ENCODE results near the gene MLF2.
A peak's percentile ranks its signal among the peaks of the same experiment; 100 is the strongest.

MLF2 gene

DNA sequence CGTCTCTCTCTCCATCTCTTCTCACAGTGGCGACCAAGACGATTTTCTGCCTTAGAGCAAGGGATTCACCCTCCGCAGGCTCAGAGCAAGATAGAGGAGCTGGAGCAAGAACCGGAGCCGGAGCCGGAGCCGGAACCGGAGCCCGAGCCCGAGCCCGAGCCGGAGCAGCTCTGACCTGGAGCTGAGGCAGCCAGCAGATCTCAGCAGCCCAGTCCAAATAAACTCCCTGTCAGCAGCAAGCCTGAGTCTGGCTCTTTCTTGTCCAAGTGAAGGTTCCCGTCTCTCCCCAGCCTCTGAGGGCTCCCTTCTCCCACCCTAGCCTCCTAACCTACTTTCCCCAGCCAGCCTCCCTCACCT is 25.3 kb upstream of the MLF2 start:
- no peak for DNase-seq

DNA sequence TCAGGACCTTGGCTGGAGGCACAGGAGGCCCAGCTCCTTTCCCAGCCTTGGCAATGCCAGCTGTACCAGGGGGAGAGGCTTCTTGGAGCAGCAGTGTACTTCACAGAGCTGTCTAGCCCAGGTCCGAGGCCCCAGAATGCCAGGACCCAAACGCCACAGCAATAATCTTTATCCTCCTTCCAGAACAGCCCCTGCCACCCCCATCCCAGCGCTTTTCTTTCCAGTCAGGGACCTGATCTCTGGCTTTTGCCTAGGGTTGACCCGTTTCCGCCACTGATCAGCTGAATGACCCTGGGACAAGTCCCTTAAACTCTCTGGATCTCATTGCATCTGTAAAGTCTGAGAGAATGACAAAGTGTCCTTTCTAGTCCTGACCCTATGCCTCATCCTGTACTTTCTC is 24.4 kb upstream of the MLF2 start:
- DNase-seq = no peak

DNA sequence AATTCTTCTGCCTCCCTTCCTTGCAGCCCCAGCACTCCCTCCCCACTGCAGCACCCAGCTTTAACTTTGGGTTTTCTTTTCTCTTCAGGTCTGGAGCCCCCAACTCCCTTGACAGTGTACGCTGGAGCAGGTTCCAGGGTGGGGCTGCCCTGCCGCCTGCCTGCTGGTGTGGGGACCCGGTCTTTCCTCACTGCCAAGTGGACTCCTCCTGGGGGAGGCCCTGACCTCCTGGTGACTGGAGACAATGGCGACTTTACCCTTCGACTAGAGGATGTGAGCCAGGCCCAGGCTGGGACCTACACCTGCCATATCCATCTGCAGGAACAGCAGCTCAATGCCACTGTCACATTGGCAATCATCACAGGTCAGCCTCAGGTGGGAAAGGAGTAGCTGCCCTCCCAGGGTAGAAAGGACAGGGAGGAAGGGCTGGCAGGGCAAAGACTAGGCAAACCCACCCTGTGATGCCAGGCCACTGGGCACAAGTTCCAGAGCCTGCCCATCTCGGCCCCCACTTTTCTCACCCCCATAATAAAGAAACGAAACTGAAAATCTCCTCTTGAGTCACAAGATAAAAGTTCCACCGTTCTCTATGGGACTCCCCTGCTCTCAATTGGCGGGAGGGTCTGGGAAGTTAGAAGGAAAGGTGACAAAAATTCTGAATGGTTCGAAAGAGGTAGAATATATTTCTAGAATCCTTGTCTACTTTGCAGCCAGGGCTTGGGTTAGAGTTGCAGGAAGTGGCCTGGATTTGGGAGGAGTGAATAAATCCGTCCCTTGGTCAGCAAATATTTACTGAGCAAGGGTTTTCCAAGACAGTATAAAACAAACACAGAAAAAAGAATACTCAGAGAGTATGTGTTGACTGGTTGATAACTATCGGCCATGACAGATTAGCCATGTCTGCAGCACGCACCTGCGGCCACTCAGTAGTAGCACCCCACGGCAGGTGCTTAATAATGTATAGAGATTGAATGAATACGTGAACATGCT is 22.5 kb upstream of the MLF2 start:
- no peak for DNase-seq

DNA sequence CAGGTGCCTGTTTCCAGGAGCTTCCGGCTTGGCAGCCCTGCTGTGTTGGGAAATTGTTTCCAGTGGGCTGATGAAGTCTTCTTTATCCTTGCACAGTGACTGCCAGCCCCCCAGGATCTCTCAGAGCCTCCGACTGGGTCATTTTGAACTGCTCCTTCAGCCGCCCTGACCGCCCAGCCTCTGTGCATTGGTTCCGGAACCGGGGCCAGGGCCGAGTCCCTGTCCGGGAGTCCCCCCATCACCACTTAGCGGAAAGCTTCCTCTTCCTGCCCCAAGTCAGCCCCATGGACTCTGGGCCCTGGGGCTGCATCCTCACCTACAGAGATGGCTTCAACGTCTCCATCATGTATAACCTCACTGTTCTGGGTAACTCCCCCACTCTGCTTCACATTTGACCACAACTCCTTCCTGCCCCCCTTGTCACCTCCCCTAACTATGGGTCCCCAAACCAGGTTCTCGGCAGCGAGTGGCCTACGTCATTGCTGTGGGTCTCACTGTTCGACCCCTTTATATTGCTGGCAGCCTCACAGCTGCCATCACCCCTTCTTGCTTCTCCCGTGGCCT is 21.6 kb upstream of the MLF2 start:
- no peak for DNase-seq

DNA sequence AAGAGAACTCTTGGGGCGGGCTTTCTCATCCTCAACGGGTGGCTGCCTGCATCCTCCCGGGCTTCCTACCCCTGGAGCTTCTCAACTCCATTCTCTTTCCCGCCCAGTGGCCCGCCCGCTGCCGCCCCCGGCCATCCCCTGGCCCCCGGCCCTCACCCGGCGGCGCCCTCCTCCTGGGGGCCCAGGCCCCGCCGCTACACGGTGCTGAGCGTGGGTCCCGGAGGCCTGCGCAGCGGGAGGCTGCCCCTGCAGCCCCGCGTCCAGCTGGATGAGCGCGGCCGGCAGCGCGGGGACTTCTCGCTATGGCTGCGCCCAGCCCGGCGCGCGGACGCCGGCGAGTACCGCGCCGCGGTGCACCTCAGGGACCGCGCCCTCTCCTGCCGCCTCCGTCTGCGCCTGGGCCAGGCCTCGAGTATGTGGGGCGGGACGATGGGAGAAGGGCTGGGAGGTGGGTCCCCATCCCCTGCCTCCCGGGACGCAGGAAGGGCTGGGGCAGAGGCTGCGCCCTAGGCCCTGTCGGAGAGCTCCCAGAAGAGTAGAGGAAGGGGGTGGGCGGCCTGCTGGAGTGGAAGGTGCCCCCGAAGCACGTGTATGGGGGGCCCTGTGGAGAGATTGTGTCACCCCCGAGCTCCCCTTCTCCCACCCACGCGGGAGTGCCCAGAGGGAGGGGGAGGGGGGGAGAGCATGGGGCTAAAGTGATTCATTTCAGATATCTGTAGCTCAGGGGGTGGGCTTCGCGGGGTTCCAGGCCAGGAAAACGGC is 20.8 kb upstream of the MLF2 start:
- no peak for DNase-seq

DNA sequence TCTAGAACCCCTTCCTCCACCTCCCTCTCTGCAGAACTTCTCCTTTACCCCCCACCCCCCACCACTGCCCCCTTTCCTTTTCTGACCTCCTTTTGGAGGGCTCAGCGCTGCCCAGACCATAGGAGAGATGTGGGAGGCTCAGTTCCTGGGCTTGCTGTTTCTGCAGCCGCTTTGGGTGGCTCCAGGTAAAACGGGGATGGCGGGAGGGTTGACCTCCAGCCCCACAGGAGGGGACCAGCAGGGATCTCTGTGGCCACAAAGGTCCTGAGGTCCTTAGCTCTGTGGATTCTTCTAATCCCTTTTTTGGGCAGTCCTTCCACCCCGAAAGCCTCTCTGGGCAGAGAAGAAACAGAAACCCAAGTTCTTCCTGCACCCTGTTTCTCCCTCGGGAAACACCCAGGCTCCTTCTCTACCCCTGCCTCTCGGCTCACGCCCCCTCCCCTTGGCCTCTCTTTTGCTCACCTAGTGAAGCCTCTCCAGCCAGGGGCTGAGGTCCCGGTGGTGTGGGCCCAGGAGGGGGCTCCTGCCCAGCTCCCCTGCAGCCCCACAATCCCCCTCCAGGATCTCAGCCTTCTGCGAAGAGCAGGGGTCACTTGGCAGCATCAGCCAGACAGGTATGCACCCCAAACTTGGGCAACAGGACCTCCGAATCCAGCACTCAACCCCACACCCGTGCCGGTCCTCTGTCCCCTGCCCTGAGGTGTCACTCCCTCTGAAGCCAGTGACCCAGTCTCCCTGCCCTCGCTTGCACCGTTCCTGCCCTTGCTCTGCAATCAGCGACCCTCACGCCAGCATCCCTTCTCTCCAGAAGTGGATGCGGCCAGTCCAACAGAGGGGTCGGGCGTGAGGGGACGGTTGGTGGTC is 20.0 kb upstream of the MLF2 start:
- DNase-seq = no peak

DNA sequence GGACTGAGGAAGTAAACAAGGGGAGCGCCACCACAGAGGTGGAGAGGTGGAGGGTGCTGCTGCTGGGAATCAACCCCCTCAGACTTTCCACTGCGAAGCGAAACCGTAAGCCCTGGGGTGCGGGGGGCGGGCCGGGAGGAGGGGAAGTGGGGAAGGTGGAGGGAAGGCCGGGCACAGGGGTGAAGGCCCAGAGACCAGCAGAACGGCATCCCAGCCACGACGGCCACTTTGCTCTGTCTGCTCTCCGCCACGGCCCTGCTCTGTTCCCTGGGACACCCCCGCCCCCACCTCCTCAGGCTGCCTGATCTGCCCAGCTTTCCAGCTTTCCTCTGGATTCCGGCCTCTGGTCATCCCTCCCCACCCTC is 19.4 kb upstream of the MLF2 start, which contains the start of gene LAG3:
LAG3 (plus strand) TSS at position 190 of the 365 bp plus-strand sequence. CDS start 333 bp downstream, outside the sequence.
- no peak for DNase-seq

DNA sequence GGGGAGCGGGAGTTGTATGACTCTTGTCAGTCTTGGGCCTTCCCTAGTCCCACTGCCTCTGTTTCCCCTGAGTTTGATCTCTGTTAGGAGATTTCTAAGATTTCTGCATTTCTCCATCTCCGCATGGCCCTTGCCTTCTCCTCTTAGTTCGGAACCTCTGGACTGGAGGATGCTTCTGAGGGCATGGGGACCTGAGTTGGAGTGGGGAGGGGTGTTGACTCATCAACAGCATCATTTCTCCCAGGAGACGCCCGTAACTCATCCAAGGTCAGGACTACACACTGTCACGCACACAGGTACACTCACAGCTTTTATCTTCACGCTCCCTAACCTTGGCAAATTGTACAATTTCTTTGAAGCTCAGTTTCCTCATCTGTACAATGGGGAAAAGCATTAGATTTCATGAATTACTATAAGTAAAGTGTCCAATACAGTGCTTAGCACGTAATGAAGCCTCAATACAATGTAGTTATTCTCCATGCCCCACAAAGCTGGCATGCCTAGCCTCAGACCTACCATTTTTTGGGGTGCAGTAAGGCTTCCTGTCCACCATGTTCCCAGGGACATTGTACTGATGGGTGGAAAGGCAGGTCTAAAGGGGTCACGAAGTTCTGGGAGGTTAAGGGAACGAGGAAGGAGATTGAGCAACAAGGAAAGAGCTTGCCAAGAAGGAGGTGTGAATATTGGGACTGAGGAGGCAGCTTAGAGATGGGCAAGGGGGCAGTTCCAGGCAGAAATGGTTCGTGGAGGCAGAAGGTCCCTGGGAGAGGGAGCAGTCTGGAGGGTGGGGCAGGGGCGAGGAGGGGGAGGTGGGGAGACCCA is 18.8 kb upstream of the MLF2 start:
- no peak for DNase-seq

DNA sequence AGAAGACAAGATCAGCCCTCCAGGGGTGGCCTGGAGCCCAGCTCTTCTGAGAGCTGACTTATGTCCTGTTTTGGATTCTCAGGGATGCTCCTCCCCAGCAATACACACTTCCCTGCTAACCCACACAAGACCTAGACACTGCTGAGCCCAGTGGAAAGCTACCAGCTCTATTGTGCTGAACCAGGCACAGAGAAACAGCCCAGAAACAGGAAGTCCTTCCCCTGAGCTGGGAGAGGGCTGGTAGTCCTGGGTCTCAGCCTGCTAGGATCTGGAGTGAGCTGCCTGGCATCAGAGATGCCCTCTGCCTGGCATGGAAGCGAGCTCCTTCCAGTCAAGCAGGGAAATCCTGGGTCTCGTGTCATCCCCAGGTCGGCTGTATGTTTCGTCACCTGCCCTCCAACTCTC is 18.2 kb upstream of the MLF2 start:
- no peak for DNase-seq

DNA sequence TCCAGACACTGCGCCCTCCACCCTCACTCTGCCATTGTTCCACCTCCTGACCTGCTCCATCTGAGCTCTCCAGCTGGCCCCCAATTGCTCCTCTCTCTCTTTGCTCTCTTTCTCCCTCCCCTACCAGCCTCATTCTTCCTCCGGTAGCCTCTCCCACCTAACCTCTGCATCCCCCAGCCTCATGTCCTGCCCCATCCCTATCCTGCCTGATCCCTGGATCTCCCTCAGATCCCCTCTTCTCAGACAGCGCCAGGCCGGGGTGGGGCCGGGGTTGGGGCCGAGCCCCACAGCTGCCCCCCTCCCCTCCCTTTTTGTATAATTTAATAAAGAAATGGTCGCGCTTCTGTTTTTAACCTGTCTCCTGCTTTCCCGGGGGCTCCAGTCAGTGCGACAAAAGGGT is 17.7 kb upstream of the MLF2 start:
- no peak for DNase-seq

DNA sequence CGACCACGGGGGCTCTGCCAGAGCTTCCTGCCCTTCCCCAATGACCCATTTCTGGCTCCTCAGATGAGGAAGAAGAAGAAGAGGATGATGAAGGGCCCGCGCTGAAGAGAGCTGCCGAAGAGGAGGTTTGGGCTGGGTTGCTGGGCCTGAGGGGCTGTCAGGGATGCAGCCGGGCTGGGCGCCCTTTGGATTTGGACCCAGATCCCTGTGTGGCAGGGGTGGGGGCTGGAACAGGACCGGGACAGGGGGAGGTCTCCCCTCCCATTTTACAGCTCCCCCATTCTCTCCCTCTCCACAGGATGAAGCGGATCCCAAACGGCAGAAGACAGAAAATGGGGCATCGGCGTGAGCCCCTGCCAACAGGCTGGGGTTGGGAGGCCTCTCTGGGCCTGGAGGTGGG is 17.2 kb upstream of the MLF2 start:
- no peak for DNase-seq

DNA sequence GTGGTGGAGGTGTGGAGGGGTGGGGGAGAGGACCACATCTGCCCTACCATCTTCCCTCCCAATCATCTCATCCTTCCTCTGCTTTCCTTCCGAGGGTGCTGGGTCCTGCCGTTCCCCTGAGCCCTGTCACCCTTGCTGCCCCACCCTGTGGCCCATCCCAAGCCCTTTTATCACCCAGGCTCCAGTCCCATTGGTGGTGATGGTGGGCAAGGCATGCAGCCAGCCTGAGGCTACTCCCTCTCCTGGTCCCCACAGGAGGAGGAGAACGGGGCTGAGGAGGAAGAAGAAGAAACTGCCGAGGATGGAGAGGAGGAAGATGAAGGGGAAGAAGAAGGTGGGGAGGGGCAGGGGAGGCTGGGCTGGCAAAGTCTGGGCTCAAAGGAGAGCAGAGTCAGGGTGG is 16.7 kb upstream of the MLF2 start:
- DNase-seq = no peak

DNA sequence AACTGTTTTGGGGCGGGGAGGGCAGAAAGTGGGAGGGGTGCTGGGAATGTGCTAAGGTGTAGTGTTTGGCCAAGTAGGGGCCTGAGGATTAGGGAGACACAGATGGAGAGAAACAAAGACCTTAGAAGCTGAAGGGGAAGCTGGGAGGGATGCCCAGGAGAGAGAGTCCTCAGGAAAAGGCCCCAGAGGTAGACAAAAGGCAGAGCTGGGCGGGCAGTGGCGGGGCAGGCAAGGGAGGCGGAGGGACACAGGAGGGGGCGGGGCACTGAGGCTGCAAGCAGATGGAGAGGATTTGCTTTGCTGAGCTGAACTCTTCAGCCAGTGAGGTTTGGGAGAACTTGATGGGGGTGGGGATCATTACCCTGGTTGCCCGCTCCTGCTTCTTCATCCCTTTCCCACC is 16.0 kb upstream of the MLF2 start:
- DNase-seq = no peak

DNA sequence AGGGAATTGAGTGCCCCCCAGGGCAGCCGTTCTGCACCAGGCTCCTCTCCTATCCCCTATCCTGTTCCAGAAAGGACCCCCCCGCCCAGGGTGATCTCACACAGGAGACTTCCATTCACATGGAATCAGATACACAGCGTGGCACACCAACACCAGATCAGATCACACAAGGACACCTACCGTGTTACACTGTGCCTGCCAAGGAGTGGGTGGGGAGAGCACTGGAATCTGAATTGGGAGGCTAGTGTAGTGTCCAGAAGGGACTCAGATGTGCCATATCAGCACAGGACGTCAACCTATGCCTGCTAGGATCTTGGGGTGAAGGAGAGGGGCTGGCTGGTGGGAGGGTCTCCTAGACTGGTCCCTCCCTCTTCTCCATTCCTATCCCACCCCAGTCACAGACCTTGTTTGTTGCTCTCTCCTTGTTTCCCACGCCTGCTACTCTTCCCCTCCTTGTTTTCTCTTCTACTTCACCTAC is 15.5 kb upstream of the MLF2 start:
- DNase-seq = no peak

DNA sequence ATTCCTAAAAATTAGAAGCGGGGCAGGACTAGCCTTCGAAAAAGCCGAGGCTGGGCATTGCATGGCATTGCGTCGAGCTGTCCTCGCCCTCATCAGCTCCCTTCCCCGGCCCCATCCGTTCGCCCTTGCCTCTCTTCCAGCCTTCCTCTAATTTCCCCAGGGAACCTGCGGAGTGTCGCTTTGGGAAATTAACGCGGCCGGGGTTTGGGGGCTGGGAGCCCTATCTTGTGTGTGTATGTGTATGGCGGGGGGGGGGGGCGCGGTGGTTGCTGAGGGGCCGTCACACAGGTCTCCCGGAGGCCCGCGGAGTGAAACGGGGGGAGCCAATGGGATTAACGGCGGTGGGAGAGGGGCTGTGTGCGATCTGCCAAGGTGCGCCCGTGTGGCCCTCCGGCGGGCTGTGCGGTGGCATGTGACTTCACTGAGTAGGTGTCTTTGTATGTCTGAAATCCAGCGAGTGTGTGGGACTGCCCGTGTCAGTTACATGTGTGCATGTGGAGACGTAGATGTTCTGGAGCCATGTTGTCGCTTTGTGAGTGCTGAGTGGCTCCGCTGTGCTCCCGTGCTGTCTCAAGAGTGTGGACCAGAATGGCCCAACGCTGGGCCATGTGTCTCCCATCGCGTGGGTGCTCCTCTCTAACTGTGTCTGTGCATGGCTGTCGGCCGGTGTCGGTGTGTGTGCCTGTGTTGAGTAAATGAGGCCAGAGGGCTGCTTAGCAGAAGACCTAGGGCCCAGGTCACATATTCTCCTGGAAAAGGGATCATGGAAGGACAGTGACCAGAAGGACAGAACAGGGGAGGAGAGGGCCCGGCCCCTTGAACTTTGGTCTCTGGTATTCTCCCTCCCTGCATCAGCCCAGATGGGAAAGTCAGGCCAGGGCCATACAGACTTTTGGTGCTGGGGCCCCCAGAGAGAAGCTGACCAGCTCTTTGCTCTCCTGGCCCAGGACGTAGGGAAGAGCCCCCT is 14.7 kb upstream of the MLF2 start:
- no peak for DNase-seq

DNA sequence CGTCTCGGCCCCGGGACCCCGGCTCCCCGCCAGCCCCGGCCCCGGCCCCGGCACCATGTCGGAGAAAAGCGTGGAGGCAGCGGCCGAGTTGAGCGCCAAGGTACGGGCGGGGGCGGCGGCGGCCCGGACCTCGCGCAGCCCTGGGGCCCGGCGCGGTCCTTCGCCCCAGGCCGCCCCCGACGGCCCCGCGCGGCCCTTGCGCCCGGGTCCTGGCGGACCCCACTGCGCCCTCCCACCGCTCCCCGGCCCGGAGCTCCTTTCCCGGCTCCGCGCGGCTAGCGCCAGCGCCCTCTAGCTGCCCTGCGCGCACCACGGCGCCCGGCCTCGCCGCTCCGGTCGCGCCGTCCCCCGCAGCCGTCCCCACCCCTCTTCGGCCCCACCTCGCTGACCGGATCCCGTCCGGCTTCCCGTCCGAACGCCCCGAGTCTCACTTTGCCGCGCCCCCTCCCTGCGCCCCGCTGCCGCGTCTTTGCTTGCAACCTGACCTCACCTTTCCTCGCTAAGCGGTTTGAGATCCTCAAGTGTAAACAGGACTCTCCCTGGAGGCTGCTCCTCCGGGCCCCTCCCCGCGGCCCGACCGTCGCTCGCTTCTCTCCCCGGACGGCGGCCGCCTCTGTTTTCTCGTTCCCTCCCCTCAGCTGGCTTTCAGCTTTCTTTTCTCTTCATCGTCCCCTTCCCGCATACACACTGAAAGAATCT is 13.9 kb upstream of the MLF2 start:
- peak; percentile 34 for DNase-seq

DNA sequence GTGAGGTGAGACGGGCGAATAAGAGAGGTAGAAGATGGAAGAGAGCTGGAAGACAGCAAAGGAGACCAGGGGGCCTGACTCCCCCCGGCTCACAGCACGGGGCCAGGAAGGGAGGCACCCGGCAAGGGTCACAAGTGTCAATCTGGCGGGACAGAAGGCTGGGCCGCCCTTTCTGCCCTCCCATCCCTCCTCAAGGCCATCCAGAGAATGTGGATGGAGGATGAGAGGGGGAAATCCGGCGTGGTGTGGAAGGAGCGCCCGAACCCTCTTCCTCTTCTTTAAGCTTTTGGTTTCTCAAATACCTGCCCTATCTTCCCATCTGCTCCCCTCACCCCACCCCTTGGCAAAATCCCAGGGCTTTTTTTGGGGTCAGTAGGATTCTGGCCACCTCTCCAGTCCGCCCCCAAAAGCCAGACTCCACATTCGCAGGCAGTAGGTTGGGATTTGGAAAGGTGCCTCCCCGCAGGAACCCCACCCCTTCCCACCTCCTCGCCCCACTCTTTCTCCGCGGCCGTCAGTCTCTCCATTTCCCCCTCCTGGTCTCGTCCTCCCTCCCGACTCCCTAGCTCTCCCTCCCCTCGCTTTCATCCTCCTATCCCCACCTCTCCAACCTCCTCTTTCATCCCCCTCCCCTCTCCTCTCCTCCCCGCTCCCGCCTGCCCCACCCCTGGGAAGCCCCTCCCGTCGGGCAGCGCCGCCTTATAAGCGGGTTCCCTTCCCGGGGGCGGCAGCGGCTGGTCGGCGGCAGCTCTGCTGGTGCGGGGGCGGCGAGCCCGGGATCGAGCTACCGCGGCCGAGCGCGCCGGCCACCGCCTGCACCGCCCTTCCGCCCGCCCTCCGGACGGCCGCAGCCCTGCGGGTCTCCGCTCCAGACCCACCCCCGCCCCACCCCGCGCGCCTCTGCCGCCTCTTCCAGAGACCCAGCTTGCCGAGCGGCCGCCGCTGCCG is 13.0 kb upstream of the MLF2 start, which contains the start of gene PTMS:
PTMS (plus strand) TSS at position 730 of the 948 bp plus-strand sequence. CDS start 343 bp downstream, outside the sequence.
- DNase-seq = no peak

DNA sequence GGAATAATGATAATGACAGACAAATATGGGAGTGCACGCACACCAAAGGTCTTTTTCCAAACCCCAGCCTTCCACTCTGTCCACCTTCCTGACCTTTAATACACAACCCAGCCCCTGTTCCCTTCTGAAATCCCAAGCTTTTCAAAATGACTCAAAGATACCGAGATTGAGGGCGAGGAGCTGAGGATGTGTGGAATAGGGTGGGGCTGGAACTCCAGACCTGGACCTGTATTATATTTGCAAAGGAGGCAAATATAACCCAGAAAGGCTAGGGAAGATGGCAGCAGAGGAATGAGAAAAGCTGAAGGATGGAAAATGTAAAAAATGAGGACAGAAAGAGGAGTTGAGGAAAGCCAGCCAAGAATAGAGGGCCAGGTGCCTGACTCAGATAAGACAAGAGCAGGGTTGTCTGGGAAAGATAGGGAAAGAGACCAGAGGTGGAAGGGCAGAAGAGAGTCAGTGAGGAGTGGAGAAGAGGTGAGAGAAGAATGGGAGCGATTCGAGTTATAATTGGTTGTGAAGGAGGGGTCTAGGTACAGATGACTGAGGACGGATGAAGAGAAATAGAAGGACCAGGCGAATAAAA is 12.2 kb upstream of the MLF2 start:
- no peak for DNase-seq

Measured in effector CD4-positive, alpha-beta T cell (primary cell).